ENCODE results near the gene ZNF547. TPM values are rescaled to one million over a fixed set of nuclear protein-coding genes. Genes with fewer than 3 reads are reported as not detected.
A peak's percentile ranks its signal among the peaks of the same experiment; 100 is the strongest.

ZNF547 gene
- total RNA-seq (1 to 10 TPM; 1.9 to 3.7 (median 2.6) TPM), polyA plus RNA-seq (1 to 10 TPM; 1.7 to 2.0 TPM)
- long read RNA-seq, donor 1, partial matches to known transcripts: 0 of 2 reads
- long read RNA-seq, donor 1, other reads (novel, unspliced or antisense): 0 of 2 reads
- long read RNA-seq, donor 2, transcript ZNF547-201 (4 exons, 2,739 nt): major isoform, 15 of 15 reads
- long read RNA-seq, donor 2, partial matches to known transcripts: 0 of 15 reads
- long read RNA-seq, donor 2, other reads (novel, unspliced or antisense): 0 of 15 reads
- long read RNA-seq, donor 3: 0 reads

DNA sequence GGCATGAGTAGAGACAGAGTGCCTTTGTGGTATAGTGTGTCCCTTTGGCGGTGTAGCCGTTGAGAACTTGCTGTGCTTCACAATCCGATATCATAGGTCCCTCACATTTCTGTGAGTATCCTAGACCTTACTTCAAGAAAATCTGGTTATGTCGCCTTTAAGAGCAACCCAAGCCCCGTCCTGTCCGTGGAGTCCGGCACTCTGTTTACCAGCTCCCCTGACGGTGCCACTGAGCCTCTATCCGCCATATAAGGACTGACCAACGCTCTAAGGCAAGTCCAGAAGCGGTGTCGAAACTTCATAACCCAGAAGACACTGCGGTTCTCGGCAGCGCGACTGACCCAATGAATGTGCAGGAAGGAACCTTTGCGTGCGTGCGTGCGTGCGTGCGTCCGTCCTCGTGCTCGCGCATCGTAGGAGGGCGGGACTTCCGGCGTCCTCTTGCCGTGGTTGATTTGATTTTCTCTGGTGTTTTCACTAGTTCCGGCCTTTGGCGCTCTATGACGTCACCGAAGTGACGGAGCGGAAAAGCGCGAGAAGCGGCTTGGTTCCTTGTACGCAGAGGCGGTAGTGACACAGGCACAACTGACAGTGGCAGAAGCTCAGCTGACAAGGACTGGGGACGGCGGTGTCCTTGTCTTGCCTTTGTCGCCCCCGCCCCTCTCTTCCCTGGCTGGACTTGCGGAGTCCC, at the start of gene ZNF547, which contains the start of gene TRAPPC2B:
Gene ZNF547 (plus strand): TSS at position 555 of the 691 bp plus-strand sequence. CDS start 5,005 bp downstream, outside the sequence.
Gene TRAPPC2B (plus strand): TSS at position 555 of the 691 bp plus-strand sequence. CDS start 1,283 bp downstream, outside the sequence.
- 1 to 5% (median 2%) methylated on average over 25 to 47 of the region's 47 CpGs for WGBS, 4 donors
- peaks cover 0 to 32% (median 0%) of the 10 kb centered on the region in 12 donors for H3K9me3 ChIP-seq
- H3K4me3 ChIP-seq: peak within 1 kb of the TSS; percentile 62 to 97 (median 82)
- peak; percentile 94 to 97 (median 96) for ATAC-seq
- DNase-seq: peak; percentile 99 to 100 (median 99)
- H3K4me1 ChIP-seq: peaks cover 0 to 37% (median 20%) of the 10 kb centered on the region in 12 donors
- TF ChIP-seq, protein P1, sequence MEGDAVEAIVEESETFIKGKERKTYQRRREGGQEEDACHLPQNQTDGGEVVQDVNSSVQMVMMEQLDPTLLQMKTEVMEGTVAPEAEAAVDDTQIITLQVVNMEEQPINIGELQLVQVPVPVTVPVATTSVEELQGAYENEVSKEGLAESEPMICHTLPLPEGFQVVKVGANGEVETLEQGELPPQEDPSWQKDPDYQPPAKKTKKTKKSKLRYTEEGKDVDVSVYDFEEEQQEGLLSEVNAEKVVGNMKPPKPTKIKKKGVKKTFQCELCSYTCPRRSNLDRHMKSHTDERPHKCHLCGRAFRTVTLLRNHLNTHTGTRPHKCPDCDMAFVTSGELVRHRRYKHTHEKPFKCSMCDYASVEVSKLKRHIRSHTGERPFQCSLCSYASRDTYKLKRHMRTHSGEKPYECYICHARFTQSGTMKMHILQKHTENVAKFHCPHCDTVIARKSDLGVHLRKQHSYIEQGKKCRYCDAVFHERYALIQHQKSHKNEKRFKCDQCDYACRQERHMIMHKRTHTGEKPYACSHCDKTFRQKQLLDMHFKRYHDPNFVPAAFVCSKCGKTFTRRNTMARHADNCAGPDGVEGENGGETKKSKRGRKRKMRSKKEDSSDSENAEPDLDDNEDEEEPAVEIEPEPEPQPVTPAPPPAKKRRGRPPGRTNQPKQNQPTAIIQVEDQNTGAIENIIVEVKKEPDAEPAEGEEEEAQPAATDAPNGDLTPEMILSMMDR (IDR thresholded peaks at IDR 0.05): no peak
- TF ChIP-seq POLR2A (IDR thresholded peaks at IDR 0.05): peak in 1 of 2 donors; percentile 68
- no peaks in the 10 kb centered on the region for H3K27me3 ChIP-seq
- H3K27ac ChIP-seq: peak within 1 kb of the TSS; percentile 83 to 98 (median 94)
- intact Hi-C loops (cut with DNase I): loop anchor here in 4 of 10 donors (1.0 to 5.0 kb wide), 3 partner anchors 12 to 81 kb away; partner anchors contain the start of genes ZNF543 (in 2 of the 4), ZNF304 (in 1 of the 4) and ZNF460 (in 1 of the 4)
- peaks cover 0 to 31% (median 14%) of the 10 kb centered on the region in 9 donors for H3K36me3 ChIP-seq

GRCh38 chr19:57314146-57314545, 49.2 kb upstream of the ZNF547 start:
- H3K9me3 ChIP-seq: no peaks in the 10 kb centered on the region
- no peak for TF ChIP-seq POLR2A (IDR thresholded peaks at IDR 0.05)
- TF ChIP-seq, protein P1 (IDR thresholded peaks at IDR 0.05): no peak
- no peaks in the 10 kb centered on the region for H3K36me3 ChIP-seq
- no peak for DNase-seq
- ATAC-seq: no peak
- H3K27ac ChIP-seq: no peak overlapping the region
- no peaks in the 10 kb centered on the region for H3K4me1 ChIP-seq
- WGBS, 4 donors: 61 to 73% (median 67%) methylated on average over 4 of the region's 4 CpGs
- H3K27me3 ChIP-seq: peaks cover 0 to 28% (median 0%) of the 10 kb centered on the region in 9 donors
- H3K4me3 ChIP-seq: no peak overlapping the region
- intact Hi-C loops (cut with DNase I): no loop called here

GRCh38 chr19:57317503-57317902, 45.8 kb upstream of the ZNF547 start:
- Histone ChIP-seq H3K4me1 (peaks cover 0 to 24% (median 18%) of the 10 kb centered on the region in 12 donors), H3K27me3 (peaks cover 0 to 28% (median 0%) of the 10 kb centered on the region in 9 donors), H3K36me3 (no peaks in the 10 kb centered on the region), H3K27ac (peak overlapping the region in 2 of 12 donors; percentile 11 to 23), H3K9me3 (no peaks in the 10 kb centered on the region), H3K4me3 (peak overlapping the region in 9 of 12 donors; percentile 27 to 42 (median 38))
- ATAC-seq (peak in 3 of 4 donors; percentile 20 to 23 (median 23)), DNase-seq (peak in 1 of 5 donors; percentile 37)
- 6 to 16% (median 8%) methylated on average over 29 of the region's 29 CpGs for WGBS, 4 donors
- TF ChIP-seq, protein P1 (IDR thresholded peaks at IDR 0.05): peak in 1 of 12 donors; percentile 7
- TF ChIP-seq POLR2A (IDR thresholded peaks at IDR 0.05): no peak
- intact Hi-C loops (cut with DNase I): loop anchor here in 1 of 10 donors (5.0 kb wide), 1 partner anchor 35 kb away; the partner anchor contains the start of gene ZNF460

All from heart left ventricle (tissue), 16 donors.